NCI-H446 (cell line): ENCODE data around the gene ZC3HAV1.
"Not testable (repeated sequence)": the region's sequence is repeated elsewhere in the genome, so short reads cannot be mapped to it uniquely, and the experiment has no call there.

Experiments used
- DNase-seq, 2 experiments: peaks; one replicate each; lab custom pipeline; 2025; lab: John Stamatoyannopoulos, UW

ZC3HAV1 gene

DNA sequence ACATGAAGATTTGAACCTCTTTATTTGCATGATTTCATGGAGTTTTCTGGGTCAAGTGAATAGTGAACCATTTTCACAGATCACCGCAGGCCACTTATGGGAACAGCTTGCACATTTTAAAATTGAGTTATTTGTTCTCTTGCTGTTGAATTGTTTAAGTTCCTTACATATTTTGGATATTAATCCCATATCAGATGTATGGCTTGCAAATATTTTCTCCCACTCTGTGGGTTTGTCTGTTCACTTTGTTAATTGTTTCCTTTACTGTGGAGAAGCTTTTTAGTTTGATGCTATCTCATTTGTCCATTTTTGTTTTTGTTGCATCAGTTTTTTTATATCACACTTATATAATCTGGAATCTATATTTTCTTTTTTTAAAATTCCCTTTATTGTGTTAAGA lies 59.6 kb downstream of the ZC3HAV1 start:
- DNase-seq, result no peak

DNA sequence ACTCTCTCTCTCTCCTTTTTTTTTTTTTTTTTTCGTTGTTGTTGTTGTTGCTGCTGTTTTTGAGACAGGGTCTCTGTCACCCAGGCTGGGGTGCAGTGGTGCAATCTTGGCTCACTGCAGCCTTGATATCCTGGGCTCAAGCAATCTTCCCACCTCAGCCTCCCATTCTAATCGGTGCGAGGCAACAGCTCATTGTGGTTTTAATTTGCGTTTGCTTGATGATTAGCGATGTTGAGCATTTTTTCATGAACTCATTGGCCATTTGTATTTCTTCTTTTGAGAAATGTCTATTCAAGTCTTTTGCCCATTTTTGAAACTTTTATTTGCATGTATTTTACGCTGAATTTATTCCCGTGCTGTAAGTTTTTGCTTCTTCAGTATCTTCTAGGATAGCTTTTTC lies 60.4 kb downstream of the ZC3HAV1 start:
- DNase-seq, result no peak

DNA sequence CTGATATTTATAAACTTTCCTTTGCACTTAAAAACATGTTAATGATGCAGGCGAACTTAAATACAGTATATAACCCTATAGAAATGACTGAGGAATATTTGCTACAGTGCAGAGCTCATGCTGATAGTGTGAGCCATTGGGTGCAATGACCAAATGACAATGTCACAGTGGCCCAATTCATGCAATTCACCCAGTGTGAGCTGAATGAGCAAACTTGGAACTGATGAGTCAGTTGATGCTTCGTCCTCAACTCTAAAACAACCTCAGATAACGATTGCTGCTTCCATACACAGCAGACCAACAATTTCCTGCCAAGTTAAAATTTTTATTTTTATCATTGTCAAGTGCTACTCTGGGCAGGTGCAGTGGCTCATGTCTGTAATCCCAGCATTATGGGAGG lies 61.5 kb downstream of the ZC3HAV1 start:
- DNase-seq, result no peak

GRCh38 chr7:139046143-139046542 lies 63.4 kb downstream of the ZC3HAV1 start:
- no peak for DNase-seq

DNA sequence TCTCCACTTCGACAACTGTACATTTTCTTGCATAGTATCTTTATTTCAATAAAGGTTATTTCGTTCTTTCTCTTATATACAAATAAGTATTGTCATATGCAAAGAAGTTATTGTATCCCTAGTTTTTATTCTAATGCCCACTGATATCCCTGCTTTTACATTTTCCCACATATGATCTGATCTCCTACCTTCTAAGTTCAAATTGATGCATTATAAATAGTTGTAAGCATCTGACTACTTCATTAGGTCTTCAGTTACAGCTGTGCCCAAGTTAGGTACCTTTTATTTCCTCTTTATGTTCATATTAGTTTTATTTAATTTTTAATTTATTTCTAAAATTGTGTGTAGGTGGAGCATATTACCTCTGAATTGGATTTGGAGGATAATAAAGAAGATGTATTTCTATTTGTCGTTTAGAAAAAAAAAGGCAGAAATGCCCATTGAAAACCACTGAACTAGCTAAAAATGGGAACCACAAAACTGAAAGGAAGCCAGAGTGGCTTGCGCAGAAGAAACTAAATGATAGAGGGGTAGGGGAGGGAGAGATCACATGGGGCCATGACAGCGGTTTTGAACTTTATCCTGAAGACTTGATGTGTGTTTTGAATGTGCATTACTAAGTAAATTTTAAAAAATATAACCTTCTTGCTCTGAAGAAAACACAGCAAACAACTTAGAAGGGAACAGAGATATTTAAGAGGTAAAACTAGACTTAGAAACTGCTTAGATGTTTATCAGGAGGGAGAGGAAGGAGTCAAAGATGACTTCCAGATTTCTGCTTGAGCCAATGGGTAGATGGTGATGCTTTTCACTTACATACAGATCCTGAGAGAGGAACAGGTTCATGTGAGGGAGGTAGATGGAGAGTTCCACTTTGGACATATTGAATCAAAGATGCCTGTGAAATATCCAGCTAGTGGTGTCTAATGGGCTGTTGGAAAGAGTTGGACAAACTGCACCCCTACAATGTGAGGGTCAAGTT lies 64.4 kb downstream of the ZC3HAV1 start:
- DNase-seq, result no peak

GRCh38 chr7:139043823-139044812 lies 65.4 kb downstream of the ZC3HAV1 start:
- DNase-seq, result no peak

DNA sequence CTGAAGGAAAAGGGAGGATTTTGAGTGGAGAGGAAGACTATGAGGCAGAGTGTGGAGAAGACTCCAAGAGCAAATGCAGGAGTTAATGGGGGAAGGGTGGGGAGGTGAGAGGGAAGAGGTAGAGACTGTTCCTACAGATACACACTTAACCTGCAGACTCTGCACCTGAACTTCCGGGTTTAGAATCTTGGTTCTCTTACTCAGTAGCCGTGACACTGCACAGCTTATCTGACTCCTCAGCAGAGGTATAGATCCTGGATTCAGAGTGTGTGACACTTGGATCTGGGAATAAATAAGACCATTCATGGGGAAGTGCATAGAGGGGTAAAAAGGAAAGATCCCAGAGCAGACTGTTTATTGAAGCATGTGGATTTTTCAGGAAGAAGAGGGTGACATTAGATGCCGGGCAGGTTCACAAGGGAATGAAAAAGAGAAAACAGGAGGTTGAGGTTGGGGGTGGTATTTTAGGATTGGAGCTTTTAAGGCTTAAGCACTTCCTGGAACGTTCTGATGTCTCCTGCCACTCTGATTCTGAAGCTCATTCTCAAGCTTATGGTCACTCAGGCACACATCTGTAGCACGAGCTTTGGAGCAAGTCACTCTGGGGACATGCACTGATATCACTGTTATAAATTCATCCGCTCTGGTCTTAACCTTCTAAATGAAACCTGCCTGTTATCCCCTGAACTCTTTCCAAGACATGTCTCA lies 68.0 kb downstream of the ZC3HAV1 start:
- no peak for DNase-seq

DNA sequence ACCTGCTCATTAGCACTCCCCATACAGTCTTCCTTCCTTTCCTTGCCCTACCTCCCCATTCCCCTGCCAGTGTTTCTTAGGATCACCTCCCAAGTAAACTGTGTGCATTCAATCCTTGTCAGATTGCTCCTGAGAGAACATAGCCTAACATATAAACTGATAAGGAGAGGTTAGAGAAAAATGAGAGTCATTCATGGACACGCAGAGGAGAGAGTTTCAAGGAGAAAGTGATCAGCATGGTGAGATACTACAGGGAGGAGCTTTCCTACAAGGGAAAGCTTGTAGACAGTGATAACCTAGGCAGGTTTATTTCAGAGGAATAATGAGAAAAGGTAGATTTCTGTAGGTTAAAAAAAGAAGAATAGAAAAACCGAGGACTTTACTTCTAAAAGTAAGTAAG lies 70.8 kb downstream of the ZC3HAV1 start:
- no peak for DNase-seq

DNA sequence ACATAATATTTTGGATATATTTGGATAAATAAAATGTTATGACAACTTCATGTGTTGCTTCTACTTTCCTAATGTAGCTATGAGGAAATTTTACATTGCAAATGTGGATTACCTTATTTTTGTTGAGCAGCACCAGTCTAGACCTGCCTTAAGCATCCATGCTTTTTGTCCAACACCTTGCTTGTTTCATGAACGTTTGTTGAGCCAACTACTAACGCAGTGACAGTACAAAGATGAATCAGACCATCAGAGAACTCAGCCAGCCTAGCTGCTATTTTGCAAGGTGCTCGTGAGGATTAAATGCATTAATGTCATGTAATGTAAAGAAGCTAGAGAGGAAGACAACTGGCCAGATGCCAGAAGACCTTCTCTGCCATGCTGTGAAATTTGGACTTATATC lies 72.6 kb downstream of the ZC3HAV1 start:
- no peak for DNase-seq

DNA sequence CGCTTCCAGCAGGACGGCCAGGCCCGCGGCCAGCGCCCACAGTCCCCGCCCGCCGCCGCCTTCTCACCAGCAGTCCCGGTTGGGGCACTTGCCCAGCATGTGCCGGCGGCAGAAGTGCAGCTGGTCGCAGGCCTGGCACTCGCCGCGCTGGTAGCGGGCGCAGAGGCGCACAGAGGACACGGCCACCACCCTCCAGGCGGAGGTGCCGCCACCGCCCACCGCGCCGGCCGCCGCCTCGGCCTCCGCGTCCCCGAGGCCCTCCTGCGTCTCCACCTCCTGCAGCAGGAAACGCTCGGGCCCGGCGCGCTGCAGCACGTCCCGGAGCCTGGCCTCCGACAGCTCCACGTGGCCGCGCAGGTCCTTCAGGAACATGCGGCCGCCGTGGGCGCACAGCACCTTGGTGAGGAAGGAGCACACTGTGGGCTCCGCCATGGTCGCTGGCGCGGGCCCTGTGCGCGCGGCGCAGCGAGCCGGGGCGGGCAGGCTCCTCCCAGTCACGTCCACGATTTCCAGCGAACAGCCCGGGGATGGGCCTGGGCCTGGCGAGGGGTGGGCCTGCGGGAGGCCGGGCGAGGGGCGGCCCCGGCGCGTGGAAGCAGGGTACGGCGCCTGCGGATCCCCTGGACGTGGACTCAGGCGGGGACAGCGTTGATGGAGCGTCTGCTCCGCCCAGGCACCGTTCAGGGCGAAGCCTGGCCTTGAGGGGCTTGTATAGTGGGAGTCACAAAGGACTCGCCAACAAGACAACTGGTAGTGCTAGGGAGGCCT lies 73.8 kb downstream of the ZC3HAV1 start, which contains the start of gene ZC3HAV1L:
TSS of gene ZC3HAV1L (minus strand) at position 457 of the 768 bp plus-strand sequence. CDS start at position 432, 25 bp downstream.
- DNase-seq, result peak; percentile 15 to 80

DNA sequence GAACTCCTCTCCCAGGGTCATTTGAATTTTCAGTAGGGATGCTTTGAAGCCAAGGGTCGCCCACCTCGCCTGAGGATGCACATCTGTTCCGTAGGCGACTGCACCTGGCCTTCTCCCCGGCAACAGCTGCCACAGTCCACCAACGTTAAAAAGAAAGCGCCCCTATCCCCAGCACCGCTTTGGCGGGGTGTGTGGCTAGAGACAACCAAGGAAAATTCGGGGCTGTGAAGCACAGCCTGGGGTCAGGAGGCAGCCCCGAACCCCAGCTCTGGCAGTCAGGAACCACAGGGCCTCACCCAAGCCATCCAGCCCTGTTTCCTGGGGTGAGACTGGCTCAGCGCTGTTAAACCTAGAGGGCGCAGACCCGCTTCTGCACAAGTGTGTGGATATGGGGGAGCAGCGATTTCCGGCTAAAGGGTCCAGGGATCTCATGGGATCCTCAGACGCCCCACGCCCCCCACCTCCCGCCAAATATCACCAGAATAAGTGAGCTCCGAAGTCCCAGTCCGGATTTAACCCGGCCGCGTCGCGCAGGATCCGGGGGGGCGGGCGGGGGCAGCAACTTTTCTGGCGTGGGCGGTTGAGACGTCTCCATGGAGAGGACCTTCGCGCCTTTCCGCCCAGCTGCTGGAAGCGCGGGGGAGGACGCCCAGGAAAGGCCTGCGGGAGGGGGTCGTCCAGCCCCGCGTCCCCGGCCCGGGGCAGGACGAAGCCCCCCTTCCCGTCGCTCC lies 74.5 kb downstream of the ZC3HAV1 start:
- DNase-seq, result no peak

DNA sequence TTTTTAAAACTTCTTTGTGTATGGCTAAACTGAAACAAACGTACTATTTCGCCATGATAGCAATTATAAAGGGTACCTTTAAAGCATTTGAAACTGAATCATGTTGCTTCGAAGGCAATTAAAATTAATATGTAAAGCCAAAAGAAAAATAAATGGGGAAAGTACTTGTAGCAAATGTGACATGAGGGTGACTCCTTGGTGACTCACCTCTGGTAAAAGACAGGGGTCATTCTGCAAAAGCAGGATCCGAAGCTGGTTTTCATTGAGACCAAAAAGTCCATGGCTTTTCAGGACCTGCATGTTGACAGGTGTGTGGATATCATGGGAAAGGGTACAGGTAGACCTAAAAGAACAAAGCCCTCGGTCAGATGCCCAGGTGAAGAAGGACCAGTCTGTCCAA lies 75.2 kb downstream of the ZC3HAV1 start:
- DNase-seq, result no peak

DNA sequence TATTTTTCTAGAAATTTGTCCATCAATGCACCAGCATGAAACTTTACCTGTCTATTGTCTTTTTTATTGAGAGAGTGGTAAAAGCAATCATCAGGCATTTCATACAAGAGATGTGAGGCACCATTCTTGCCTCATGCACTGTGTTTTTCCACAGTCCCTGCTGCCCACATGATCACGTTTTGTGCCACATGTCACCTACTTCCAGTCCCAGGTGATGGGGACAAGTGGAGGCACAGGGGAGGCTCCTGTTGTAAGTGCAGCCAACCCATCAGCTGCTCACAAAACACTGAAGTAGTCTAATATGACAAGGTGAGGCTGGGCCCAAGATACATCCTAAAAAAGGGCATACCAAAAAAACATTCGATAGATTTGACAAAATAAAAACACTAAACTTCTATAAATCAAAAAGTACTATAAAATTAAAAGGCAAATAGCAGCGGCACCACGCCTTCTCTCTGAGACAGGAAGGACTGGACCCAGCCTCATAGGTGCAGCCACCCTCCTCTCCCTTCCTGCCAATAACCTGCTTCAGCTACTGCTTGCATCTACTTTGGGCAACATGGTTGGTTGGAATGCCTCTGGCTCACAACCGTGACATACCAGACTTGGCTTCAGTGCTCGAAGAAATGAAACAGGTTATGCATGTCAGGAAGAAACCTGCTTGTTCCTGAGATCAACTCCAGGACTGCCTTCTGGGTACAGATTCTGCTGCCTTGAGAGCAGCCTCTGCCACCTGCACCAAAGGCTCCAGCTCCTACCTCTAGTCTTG lies 76.0 kb downstream of the ZC3HAV1 start:
- DNase-seq, result no peak

DNA sequence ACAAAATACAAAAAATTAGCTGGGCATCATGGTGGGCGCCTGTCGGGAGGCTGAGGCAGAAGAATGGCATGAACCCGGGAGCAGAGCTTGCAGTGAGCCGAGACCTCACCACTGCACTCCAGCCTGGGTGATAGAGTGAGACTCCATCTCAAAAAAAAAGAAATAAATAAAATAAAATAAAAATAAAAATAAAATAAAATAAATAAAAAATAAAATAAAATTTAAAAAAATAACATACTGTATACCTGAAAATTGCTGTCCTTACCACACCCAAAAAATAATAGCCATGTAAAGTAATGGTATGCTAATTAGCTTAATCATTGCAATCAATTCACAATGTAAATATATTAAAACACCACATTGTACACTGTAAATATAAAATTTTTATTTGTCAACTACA lies 77.0 kb downstream of the ZC3HAV1 start:
- no peak for DNase-seq

- no peak for DNase-seq
Measured at GRCh38 chr7:139029353-139029752, 80.2 kb downstream of the ZC3HAV1 start.

GRCh38 chr7:139026551-139026950 lies 83.0 kb downstream of the ZC3HAV1 start:
- DNase-seq, result no peak

DNA sequence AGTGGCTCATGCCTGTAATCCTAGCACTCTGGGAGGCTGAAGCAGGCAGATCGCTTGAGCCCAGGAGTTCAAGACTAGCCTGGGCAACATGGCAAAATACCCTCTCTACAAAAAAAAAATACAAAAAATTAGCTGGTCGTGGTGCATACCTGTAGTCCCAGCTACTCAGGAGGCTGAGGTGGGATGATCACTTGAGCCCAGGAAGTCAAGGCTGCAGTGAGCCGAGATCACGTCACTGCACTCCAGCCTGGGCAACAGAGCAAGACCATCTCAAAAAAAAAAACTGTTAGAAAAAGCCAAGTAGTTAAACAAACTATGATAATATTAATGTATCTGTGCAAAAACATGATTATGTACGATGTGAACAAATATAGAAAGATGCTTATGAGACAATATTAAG lies 83.7 kb downstream of the ZC3HAV1 start:
- not testable (repeated sequence) for DNase-seq

DNA sequence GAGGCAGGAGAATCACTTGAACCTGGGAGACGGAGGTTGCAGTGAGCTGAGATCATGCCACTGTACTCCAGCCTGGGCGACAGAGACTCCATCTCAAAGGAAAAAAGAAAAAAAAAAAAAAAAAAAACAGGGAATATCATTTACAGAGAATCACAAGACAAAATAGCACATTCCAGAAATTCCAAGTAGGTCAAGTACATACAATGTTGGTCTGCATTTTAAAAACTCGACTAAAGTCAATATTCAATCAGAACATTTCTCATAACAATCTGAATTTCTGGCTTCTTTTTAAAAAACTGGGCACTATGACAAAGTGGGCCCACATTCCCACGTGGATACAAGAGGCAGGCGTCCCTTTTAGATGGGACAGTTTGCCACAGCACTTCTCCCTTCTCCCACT lies 86.4 kb downstream of the ZC3HAV1 start:
- no peak for DNase-seq

- DNase-seq, result no peak
Measured at GRCh38 chr7:139022286-139022685, 87.2 kb downstream of the ZC3HAV1 start.

GRCh38 chr7:139018910-139019309 lies 90.6 kb downstream of the ZC3HAV1 start:
- DNase-seq, result no peak
